ENCODE results near the gene OTOA.

DNA sequence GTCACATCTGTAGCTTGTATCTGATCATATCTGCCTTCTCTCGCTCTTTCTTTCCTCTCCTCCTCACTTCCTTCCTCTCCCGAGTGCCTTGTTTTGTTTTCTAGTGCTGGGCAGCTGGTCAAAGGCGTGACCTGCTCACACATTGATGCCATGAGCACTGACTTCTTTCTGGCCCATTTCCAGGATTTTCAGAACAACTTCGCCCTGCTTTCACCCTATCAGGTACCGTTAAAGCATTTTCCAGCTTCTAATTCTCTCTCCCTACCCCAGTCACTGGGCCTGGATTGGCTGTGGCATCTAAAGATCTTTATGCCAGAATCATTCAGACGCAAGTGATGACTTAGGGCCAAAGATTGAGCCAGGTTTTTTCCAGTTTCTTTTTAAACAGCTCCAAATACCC is 55.5 kb downstream of the OTOA start:
- TF ChIP-seq POLR2AphosphoS5 (IDR thresholded peaks at IDR 0.05; ENCODE audit: borderline replicate concordance, low read depth, low read length), result no peak
- no peak for TF ChIP-seq EZH2 (IDR thresholded peaks at IDR 0.05)
- TF ChIP-seq FOXP2 (optimal IDR thresholded peaks at IDR 0.05; ENCODE audit: control extremely low read depth, extremely low read length, insufficient read depth), result no peak

Measured in SK-N-MC (cell line).